Spleen (tissue), 11 donors: ENCODE results near the gene PRKG1. TPM values are rescaled to one million over a fixed set of nuclear protein-coding genes. Genes with fewer than 3 reads are reported as not detected.

ENCODE experiments used
- DNase-seq: peaks from one replicate; pipeline ENCODE4 v3.0.0-alpha.2; 2020
- H3K27ac ChIP-seq, 8 donors: fragments of 200-600 bp; sonication (generic) in 7 of 8; 1 replicate in 4 of 8; 2 replicates in 4 of 8; pipeline versions ENCODE4 v1.5.0 to v1.8.0; 2016 to 2021; ENCODE audit warnings: inconsistent platforms in 4 of 8, mild to moderate bottlenecking in 4 of 8, moderate library complexity in 1 of 8
- H3K27me3 ChIP-seq, 7 donors: fragments of 200-600 bp; sonication (generic) in 6 of 7; replicated peaks in 1 of 7; 1 replicate in 4 of 7; 2 replicates in 3 of 7; pipeline versions ENCODE4 v1.5.0 to v1.8.0; 2016 to 2021; ENCODE audit warnings: inconsistent platforms in 3 of 7, mild to moderate bottlenecking in 1 of 7
- H3K36me3 ChIP-seq, 6 donors: fragments of 200-600 bp; sonication (generic) in 5 of 6; 1 replicate in 4 of 6; 2 replicates in 2 of 6; pipeline versions ENCODE4 v1.5.0 to v1.8.0; 2016 to 2021; ENCODE audit warnings: inconsistent platforms in 2 of 6
- H3K4me1 ChIP-seq, 6 donors: fragments of 200-600 bp; sonication (generic) in 5 of 6; 1 replicate in 3 of 6; 2 replicates in 3 of 6; pipeline versions ENCODE4 v1.5.0 to v1.8.0; 2016 to 2021; ENCODE audit warnings: inconsistent platforms in 3 of 6
- H3K4me3 ChIP-seq, 8 donors: fragments of 200-600 bp; sonication (generic) in 7 of 8; 1 replicate in 4 of 8; 2 replicates in 4 of 8; pipeline versions ENCODE4 v1.5.0 to v1.8.0; 2016 to 2021; ENCODE audit warnings: inconsistent platforms in 4 of 8, mild to moderate bottlenecking in 4 of 8, moderate library complexity in 2 of 8
- H3K9me3 ChIP-seq, 8 donors: fragments of 200-600 bp; sonication (generic) in 7 of 8; 1 replicate in 4 of 8; 2 replicates in 4 of 8; pipeline versions ENCODE4 v1.5.0 to v1.8.0; 2016 to 2021; ENCODE audit warnings: inconsistent platforms in 4 of 8
- POLR2A ChIP-seq, 3 donors: fragments of 450-650 bp; IDR thresholded peaks; one replicate each; pipeline ENCODE4 v1.5.1; 2017; ENCODE audit warnings: antibody characterized with exemption in 3 of 3, mild to moderate bottlenecking in 1 of 3
- POLR2AphosphoS5 ChIP-seq, 3 donors: sonication (generic); formaldehyde crosslinking; IDR thresholded peaks; one replicate each; pipeline ENCODE4 v1.5.1; 2017; ENCODE audit warnings: antibody characterized with exemption in 3 of 3
- WGBS, 5 donors: extraction: QIAGEN DNeasy Blood & Tissue Kit in 3 of 5; methylation state at CpG; one replicate each; pipeline versions ENCODE4 v1.1.5 to v1.1.7; 2013 to 2018; 5-methylcytosine and 5-hydroxymethylcytosine counted together
- intact Hi-C: fragments of 100-400 bp; cut with DNase I; formaldehyde crosslinking; loops from one replicate; pipeline ENCODE4 v1.15.0; 2023; ENCODE audit warnings: low total_unique reads
- polyA plus RNA-seq, 3 donors: library from polyadenylated mRNA; stranded (reverse); fragments of 200-250 nt; gene quantifications; one replicate each; pipeline ENCODE4 v1.2.1, GENCODE V29; 2013
- total RNA-seq, 7 donors: library from RNA; depleted of rRNA in 3 of 7; stranded (reverse); fragments of >200 nt in 3 of 7; fragmentation: NEBNext Ultra II Directional in 4 of 7; extraction: Animal tissue kit (Norgen Biotek cat#: 25700) in 4 of 7; gene quantifications; one replicate each; pipeline versions ENCODE4 v1.1.0 to v1.2.1, GENCODE V29; 2016 to 2021
- TF ChIP-seq, protein P1 (sequence below), 11 experiments: fragments of 200-600 bp in 7 of 11; fragments of 450-650 bp in 4 of 11; sonication (generic) in 4 of 11; IDR thresholded peaks in 8 of 11; conservative IDR thresholded peaks in 3 of 11; 1 replicate in 7 of 11; 2 replicates in 4 of 11; pipeline versions ENCODE4 v1.4.0 to v1.8.0; 2016 to 2021; ENCODE audit warnings: antibody characterized with exemption in 11 of 11, inconsistent platforms in 4 of 11, mild to moderate bottlenecking in 1 of 11
- donor health status: healthy with polysubstance abuse.
- donor health status: DM: no; HTN: no; CAD: no; lungs with moderate emphysema.
- donor health status: DM: no; HTN: no; CAD: no.
- donor health status: Bipolar disorder and iron deficiency.
- donor health status: healthy.
- donor health status: DM: no; HTN: no; CAD: no.
- donor health status: DM: yes; HTN: yes; CAD: no.

The PRKG1 gene
- total and polyA plus RNA-seq, 10 donors = 0.65 to 10.5 (median 7.2) TPM

DNA sequence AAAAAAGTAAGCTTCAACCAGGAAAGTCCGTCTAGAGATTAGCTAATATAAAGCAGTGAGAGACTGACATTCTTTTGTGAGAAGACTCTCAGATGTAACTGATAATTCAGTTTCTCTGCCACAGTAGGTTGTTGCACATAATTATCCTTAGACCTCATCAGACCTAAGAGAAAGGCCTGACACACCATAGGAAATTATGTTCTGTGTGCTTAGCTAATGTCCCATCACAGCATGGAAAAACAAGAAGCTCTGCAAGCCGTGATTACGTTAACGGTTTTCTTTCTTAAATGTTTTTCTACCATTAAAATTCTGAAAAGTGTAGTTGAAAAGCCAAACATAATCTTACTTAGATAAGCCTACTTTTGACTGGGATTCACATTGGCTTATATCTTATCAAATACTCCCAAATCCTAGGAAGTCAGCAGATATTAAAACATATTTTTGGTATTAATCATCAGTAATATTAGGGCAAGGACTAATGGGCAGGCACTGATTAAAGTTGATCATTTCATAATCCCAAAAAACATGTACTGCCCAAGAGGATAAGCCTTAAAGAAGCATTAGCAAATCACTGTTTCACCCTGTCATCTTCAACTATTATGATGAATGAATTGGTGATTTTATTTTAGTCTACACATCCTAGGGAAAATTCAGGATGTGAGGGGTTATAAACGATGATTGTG is 619.9 kb downstream of the PRKG1 start:
- no peak for DNase-seq
- no peak overlapping the region for H3K27ac ChIP-seq
- intact Hi-C loops = no loop called here
- H3K36me3 ChIP-seq = peaks cover 0 to 25% (median 0%) of the 10 kb centered on the region in 6 donors
- 82 to 89% (median 88%) methylated on average over 5 of the region's 5 CpGs for WGBS, 5 donors
- H3K9me3 ChIP-seq = no peaks in the 10 kb centered on the region
- TF ChIP-seq POLR2AphosphoS5 (IDR thresholded peaks at IDR 0.05) (no peak), POLR2A (IDR thresholded peaks at IDR 0.05) (no peak)
- TF ChIP-seq, protein P1, sequence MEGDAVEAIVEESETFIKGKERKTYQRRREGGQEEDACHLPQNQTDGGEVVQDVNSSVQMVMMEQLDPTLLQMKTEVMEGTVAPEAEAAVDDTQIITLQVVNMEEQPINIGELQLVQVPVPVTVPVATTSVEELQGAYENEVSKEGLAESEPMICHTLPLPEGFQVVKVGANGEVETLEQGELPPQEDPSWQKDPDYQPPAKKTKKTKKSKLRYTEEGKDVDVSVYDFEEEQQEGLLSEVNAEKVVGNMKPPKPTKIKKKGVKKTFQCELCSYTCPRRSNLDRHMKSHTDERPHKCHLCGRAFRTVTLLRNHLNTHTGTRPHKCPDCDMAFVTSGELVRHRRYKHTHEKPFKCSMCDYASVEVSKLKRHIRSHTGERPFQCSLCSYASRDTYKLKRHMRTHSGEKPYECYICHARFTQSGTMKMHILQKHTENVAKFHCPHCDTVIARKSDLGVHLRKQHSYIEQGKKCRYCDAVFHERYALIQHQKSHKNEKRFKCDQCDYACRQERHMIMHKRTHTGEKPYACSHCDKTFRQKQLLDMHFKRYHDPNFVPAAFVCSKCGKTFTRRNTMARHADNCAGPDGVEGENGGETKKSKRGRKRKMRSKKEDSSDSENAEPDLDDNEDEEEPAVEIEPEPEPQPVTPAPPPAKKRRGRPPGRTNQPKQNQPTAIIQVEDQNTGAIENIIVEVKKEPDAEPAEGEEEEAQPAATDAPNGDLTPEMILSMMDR (IDR thresholded peaks at IDR 0.05 in 8 of 11, conservative IDR thresholded peaks at IDR 0.05 in 3 of 11) = no peak
- no peak overlapping the region for H3K4me3 ChIP-seq
- H3K4me1 ChIP-seq = peaks cover 28 to 52% (median 43%) of the 10 kb centered on the region in 6 donors
- no peaks in the 10 kb centered on the region for H3K27me3 ChIP-seq

DNA sequence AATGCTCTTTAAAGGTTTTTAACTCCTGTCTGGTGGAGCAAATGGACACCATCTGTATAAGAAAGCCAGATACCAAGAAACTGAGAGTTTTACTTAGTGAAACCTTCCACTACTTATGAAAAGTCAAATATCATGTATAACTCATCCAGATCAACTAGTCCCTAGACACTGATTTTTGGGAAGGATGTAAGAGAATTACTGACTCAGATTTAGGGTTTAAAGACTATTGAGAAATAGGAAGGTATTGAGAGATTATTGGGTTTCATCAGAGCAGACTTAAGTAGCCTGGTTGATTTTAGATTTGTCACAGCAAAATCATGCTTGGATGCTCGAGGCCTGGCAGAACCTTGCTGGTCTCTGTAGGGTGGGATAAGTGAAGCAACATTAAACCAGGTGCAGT is 622.0 kb downstream of the PRKG1 start:
- TF ChIP-seq POLR2AphosphoS5 (IDR thresholded peaks at IDR 0.05) = no peak
- TF ChIP-seq, protein P1 (IDR thresholded peaks at IDR 0.05 in 8 of 11, conservative IDR thresholded peaks at IDR 0.05 in 3 of 11) = no peak
- no peak for TF ChIP-seq POLR2A (IDR thresholded peaks at IDR 0.05)
- no peaks in the 10 kb centered on the region for H3K27me3 ChIP-seq
- WGBS, 5 donors = 68 to 88% (median 85%) methylated on average over 1 of the region's 1 CpG
- DNase-seq = no peak
- intact Hi-C loops = no loop called here
- H3K36me3 ChIP-seq = peaks cover 0 to 25% (median 0%) of the 10 kb centered on the region in 6 donors
- H3K4me3 ChIP-seq = no peak overlapping the region
- H3K4me1 ChIP-seq = peaks cover 28 to 61% (median 50%) of the 10 kb centered on the region in 6 donors
- H3K9me3 ChIP-seq = no peaks in the 10 kb centered on the region
- no peak overlapping the region for H3K27ac ChIP-seq

GRCh38 chr10:51698473-51699063 is 624.3 kb downstream of the PRKG1 start:
- Histone ChIP-seq H3K36me3 (peaks cover 0 to 25% (median 0%) of the 10 kb centered on the region in 6 donors), H3K27me3 (no peaks in the 10 kb centered on the region), H3K4me3 (peak overlapping the region; percentile 69 to 84 (median 76)), H3K27ac (peak overlapping the region; percentile 90 to 98 (median 94)), H3K4me1 (peaks cover 28 to 61% (median 50%) of the 10 kb centered on the region in 6 donors), H3K9me3 (no peaks in the 10 kb centered on the region)
- intact Hi-C loops = no loop called here
- peak; percentile 81 for DNase-seq
- TF ChIP-seq POLR2A (IDR thresholded peaks at IDR 0.05) = no peak
- TF ChIP-seq, protein P1 (IDR thresholded peaks at IDR 0.05 in 8 of 11, conservative IDR thresholded peaks at IDR 0.05 in 3 of 11) = no peak
- TF ChIP-seq POLR2AphosphoS5 (IDR thresholded peaks at IDR 0.05) = no peak
- WGBS, 5 donors = 78 to 85% (median 84%) methylated on average over 4 to 8 of the region's 8 CpGs

DNA sequence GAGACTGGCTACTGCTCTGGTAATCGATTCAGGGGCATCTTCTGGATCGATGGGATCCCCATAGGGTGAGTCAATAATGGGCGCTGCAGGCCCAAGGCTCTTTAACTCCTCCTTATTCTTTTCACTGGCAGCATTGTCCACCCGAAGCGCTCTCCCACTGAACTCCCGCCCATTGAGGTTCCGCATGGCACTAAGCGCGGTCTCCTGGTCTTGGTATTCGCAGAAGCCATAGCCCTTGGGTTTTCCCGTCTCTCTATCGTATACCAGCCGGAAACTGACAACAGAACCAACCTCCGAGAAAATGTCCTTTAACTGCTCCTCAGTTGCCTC is 624.8 kb downstream of the PRKG1 start:
- DNase-seq = peak; percentile 84
- Histone ChIP-seq H3K36me3 (peaks cover 0 to 25% (median 0%) of the 10 kb centered on the region in 6 donors), H3K27ac (peak overlapping the region; percentile 90 to 98 (median 94)), H3K4me3 (peak overlapping the region; percentile 69 to 84 (median 76)), H3K9me3 (no peaks in the 10 kb centered on the region), H3K27me3 (no peaks in the 10 kb centered on the region), H3K4me1 (peaks cover 28 to 60% (median 50%) of the 10 kb centered on the region in 6 donors)
- no peak for TF ChIP-seq POLR2AphosphoS5 (IDR thresholded peaks at IDR 0.05)
- TF ChIP-seq, protein P1 (IDR thresholded peaks at IDR 0.05 in 8 of 11, conservative IDR thresholded peaks at IDR 0.05 in 3 of 11) = no peak
- TF ChIP-seq POLR2A (IDR thresholded peaks at IDR 0.05) = no peak
- intact Hi-C loops = no loop called here
- WGBS, 5 donors = 0 to 3% (median 2%) methylated on average over 5 to 14 of the region's 14 CpGs
